Common myeloid progenitor, CD34-positive (primary cell): ENCODE results near the gene CTTN.
"Not testable (repeated sequence)": the region's sequence is repeated elsewhere in the genome, so short reads cannot be mapped to it uniquely, and the experiment has no call there.

Experiments used
- CTCF ChIA-PET: fragments of 350-600 bp; sonication (Branson Sonifier 250); formaldehyde crosslinking; loops from one replicate; lab custom pipeline; 2021; ENCODE audit warnings: antibody characterized with exemption; lab: Charles Lee
- POLR2A ChIA-PET: fragments of 350-600 bp; sonication (Branson Sonifier 250); formaldehyde crosslinking; loops from one replicate; lab custom pipeline; 2021; ENCODE audit warnings: antibody characterized with exemption; lab: Charles Lee
- DNase-seq, 3 donors: peaks; one replicate each; pipeline versions ENCODE4 v3.0.0 to v3.0.0-alpha.2; 2013
- H3K27ac ChIP-seq, 2 experiments: 1 replicate in 1 of 2; 2 replicates in 1 of 2; pipeline ENCODE4 v1.7.0; 2013; ENCODE audit warnings: inconsistent platforms in 2 of 2, low read length in 2 of 2, mild to moderate bottlenecking in 2 of 2, low read depth in 1 of 2, moderate library complexity in 1 of 2; ENCODE audit not compliant: severe bottlenecking in 2 of 2, insufficient read depth in 1 of 2, poor library complexity in 1 of 2
- H3K27me3 ChIP-seq, 5 experiments: replicated peaks in 2 of 5; 1 replicate in 3 of 5; 2 replicates in 2 of 5; pipeline versions ENCODE4 v1.6.1 to v1.7.0; 2013; ENCODE audit warnings: low read length in 4 of 5, mild to moderate bottlenecking in 2 of 5, moderate library complexity in 2 of 5, inconsistent platforms in 1 of 5; ENCODE audit not compliant: insufficient read depth in 5 of 5, control insufficient read depth in 4 of 5
- H3K36me3 ChIP-seq, 4 experiments: 1 replicate in 2 of 4; 2 replicates in 2 of 4; pipeline versions ENCODE4 v1.6.1 to v1.7.0; 2013; ENCODE audit warnings: low read length in 3 of 4, control low read depth in 1 of 4, mild to moderate bottlenecking in 1 of 4; ENCODE audit not compliant: control insufficient read depth in 4 of 4, insufficient read depth in 4 of 4
- H3K4me1 ChIP-seq, 4 experiments: 1 replicate in 3 of 4; 2 replicates in 1 of 4; pipeline versions ENCODE4 v1.6.1 to v1.7.1; 2013; ENCODE audit warnings: low read length in 3 of 4, mild to moderate bottlenecking in 3 of 4, control low read depth in 1 of 4, inconsistent platforms in 1 of 4, moderate library complexity in 1 of 4; ENCODE audit not compliant: control insufficient read depth in 4 of 4, insufficient read depth in 4 of 4; ENCODE audit errors: control extremely low read depth in 1 of 4
- H3K4me3 ChIP-seq, 7 experiments: 1 replicate in 4 of 7; 2 replicates in 3 of 7; pipeline versions ENCODE4 v1.5.1 to v1.7.0; 2013; ENCODE audit warnings: mild to moderate bottlenecking in 7 of 7, low read length in 6 of 7, moderate library complexity in 6 of 7, inconsistent platforms in 2 of 7, low read depth in 2 of 7, control low read depth in 1 of 7; ENCODE audit not compliant: insufficient read depth in 4 of 7, control insufficient read depth in 1 of 7; ENCODE audit errors: extremely low read depth in 1 of 7
- H3K9me3 ChIP-seq, 5 experiments: 1 replicate in 4 of 5; 2 replicates in 1 of 5; pipeline versions ENCODE4 v1.6.1 to v1.7.1; 2013; ENCODE audit warnings: low read length in 4 of 5, mild to moderate bottlenecking in 2 of 5, inconsistent platforms in 1 of 5, low read depth in 1 of 5, moderate library complexity in 1 of 5; ENCODE audit not compliant: control insufficient read depth in 4 of 5, insufficient read depth in 2 of 5; ENCODE audit errors: control extremely low read depth in 1 of 5
- WGBS: methylation state at CpG from one replicate; pipeline ENCODE4 v1.1.5; 2013; ENCODE audit not compliant: insufficient coverage; 5-methylcytosine and 5-hydroxymethylcytosine counted together

The CTTN gene

GRCh38 chr11:70384566-70385152 is 13.7 kb upstream of the CTTN start:
- ChIA-PET CTCF (interaction anchor here (1.6 kb wide), 1 partner anchor 13 kb away, joined by 3 read pairs; no protein-coding TSS in a partner anchor), POLR2A (no interaction called here)
- DNase-seq: no peak
- Histone ChIP-seq H3K9me3 (no peaks in the 10 kb centered on the region), H3K27ac (no peak overlapping the region), H3K27me3 (no peaks in the 10 kb centered on the region), H3K36me3 (peaks cover 0 to 25% (median 12%) of the 10 kb centered on the region in 4 experiments), H3K4me1 (peaks cover 0 to 2% (median 0%) of the 10 kb centered on the region in 4 experiments), H3K4me3 (no peak overlapping the region)
- WGBS: 98% methylated on average over 18 of the region's 18 CpGs

DNA sequence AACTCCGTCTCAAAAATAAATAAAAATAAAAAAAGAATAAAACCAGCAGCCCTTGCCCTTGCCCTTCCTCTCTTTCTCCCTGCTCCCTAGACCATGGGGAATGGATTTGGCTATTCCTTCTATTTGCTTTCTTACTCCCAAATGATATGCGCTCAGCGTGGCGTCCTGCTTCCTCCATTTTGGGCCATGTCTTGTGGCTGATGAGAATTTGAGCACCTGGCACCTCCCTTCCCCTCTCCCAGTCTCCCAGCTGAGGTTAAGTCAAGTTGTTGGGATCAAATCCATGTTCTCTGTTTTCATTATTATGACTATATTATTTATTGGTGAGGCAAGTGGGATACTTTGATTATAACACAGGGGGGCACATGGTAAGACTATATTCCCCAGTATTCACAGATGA is 10.8 kb upstream of the CTTN start:
- DNase-seq: no peak
- POLR2A ChIA-PET: no interaction called here
- CTCF ChIA-PET: no interaction called here
- peaks cover 0 to 15% (median 4%) of the 10 kb centered on the region in 4 experiments for H3K36me3 ChIP-seq
- no peaks in the 10 kb centered on the region for H3K9me3 ChIP-seq
- no peak overlapping the region for H3K27ac ChIP-seq
- H3K4me1 ChIP-seq: peaks cover 0 to 2% (median 0%) of the 10 kb centered on the region in 4 experiments
- H3K4me3 ChIP-seq: no peak overlapping the region
- no CpG with 5 or more reads among the region's 4 CpGs for WGBS
- peaks cover 0 to 6% (median 0%) of the 10 kb centered on the region in 5 experiments for H3K27me3 ChIP-seq

DNA sequence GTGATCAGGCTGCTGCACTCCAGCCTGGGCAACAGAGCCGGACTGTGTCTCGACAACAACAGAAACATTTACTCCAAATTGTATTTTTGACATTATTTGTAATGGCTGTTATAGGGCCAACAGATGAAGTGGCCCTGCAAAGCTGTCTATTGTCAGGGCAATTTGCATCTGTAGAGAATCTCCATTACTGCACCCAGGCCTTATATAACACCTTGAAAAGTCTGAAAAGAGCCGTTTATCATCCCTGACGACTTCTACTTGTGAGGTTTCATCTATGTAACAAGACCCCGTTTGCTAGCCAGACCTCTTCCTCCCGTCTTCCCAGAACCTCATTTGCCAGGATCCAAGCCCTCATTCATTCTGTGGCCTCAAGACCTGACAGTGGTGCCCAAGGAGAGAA is 9.1 kb upstream of the CTTN start:
- H3K9me3 ChIP-seq: no peaks in the 10 kb centered on the region
- H3K4me3 ChIP-seq: no peak overlapping the region
- peaks cover 0 to 10% (median 4%) of the 10 kb centered on the region in 4 experiments for H3K36me3 ChIP-seq
- WGBS: 82% methylated on average over 4 of the region's 6 CpGs
- peaks cover 0 to 8% (median 7%) of the 10 kb centered on the region in 5 experiments for H3K27me3 ChIP-seq
- no peak overlapping the region for H3K27ac ChIP-seq
- DNase-seq: no peak
- H3K4me1 ChIP-seq: peaks cover 0 to 2% (median 0%) of the 10 kb centered on the region in 4 experiments
- ChIA-PET CTCF (interaction anchor here (2.6 kb wide), 1 partner anchor 11 kb away, joined by 10 read pairs; no protein-coding TSS in a partner anchor), POLR2A (no interaction called here)

- POLR2A ChIA-PET, H3K4me1 ChIP-seq, H3K36me3 ChIP-seq, H3K4me3 ChIP-seq, H3K9me3 ChIP-seq, DNase-seq, H3K27ac ChIP-seq, CTCF ChIA-PET: not testable (repeated sequence)
- peaks cover 0 to 21% (median 8%) of the 10 kb centered on the region in 5 experiments for H3K27me3 ChIP-seq
- no CpG with 5 or more reads among the region's 7 CpGs for WGBS
Measured at GRCh38 chr11:70390882-70391281, 7.4 kb upstream of the CTTN start.

DNA sequence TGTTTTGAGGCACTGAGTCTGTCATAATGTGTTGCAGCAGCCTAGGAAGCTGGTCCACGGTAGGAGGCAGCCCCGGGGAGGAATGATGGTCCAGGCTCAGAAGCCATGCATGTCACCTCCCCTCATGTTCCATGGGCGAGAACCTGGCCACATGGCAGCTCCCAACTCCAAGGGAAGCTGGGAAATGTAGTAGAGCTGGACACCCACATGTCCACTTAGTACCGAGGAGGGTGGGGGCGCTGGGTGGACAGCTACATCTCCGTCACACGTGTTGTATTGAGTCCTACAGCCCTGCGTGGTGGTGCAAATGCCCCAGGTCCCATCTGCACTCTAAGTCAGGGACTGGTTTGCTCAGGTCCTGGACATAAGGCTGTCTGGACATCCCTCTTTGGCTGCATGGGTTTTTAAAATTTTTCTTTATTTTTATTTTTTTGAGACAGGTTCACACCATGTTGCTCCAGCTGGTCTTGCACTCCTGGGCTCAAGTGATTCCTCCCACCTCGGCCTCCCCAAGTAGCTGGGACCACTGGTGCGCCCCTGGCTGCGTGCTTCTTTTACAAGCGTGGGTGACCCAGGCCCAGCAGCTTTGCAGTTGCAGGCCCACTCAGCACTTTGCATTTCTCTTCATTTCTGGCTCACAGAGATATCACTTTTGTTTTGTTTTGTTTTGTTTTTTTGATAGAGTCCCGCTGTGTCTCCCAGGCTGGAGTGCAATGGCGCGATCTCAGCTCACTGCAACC is 3.9 kb upstream of the CTTN start:
- no peaks in the 10 kb centered on the region for H3K36me3 ChIP-seq
- H3K27me3 ChIP-seq: peaks cover 0 to 41% (median 12%) of the 10 kb centered on the region in 5 experiments
- 95% methylated on average over 15 of the region's 15 CpGs for WGBS
- DNase-seq: no peak
- ChIA-PET CTCF (interaction anchor here (0.9 kb wide), 1 partner anchor 28 kb away, joined by 3 read pairs; no protein-coding TSS in a partner anchor), POLR2A (no interaction called here)
- H3K9me3 ChIP-seq: no peaks in the 10 kb centered on the region
- H3K27ac ChIP-seq: no peak overlapping the region
- H3K4me1 ChIP-seq: peaks cover 0 to 28% (median 24%) of the 10 kb centered on the region in 4 experiments
- H3K4me3 ChIP-seq: no peak overlapping the region

- DNase-seq: peak in 2 of 3 donors; percentile 39 to 50
- ChIA-PET CTCF (interaction anchor here (1.1 to 2.0 kb wide), 3 partner anchors 13 to 19 kb away, joined by 3 to 6 read pairs (median 4); no protein-coding TSS in a partner anchor), POLR2A (no interaction called here)
- Histone ChIP-seq H3K36me3 (no peaks in the 10 kb centered on the region), H3K4me1 (peaks cover 1 to 33% (median 26%) of the 10 kb centered on the region in 4 experiments), H3K27ac (no peak overlapping the region), H3K4me3 (peak overlapping the region in 6 of 7 experiments; percentile 12 to 61 (median 46)), H3K27me3 (peaks cover 2 to 72% (median 25%) of the 10 kb centered on the region in 5 experiments), H3K9me3 (no peaks in the 10 kb centered on the region)
- 32% methylated on average over 18 of the region's 18 CpGs for WGBS
Measured at GRCh38 chr11:70397336-70397982, 870 bp upstream of the CTTN start.
